ENCODE results near the gene SPAG5.
"Not testable (repeated sequence)": the region's sequence is repeated elsewhere in the genome, so short reads cannot be mapped to it uniquely, and the experiment has no call there.

SPAG5 gene

DNA sequence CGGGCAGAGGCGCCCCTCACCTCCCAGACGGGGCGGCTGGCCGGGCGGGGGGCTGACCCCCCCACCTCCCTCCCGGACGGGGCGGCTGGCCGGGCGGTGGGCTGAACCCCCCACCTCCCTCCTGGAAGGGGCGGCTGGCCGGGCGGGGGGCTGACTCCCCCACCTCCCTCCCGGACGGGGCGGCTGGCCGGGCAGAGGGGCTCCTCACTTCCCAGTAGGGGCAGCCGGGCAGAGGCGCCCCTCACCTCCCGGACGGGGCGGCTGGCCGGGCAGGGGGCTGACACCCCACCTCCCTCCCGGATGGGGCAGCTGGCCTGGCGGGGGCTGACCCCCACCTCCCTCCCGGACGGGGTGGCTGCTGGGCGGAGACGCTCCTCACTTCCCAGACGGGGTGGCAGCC lies 5.2 kb upstream of the SPAG5 start:
- DNase-seq (ENCODE audit: low spot score): not testable (repeated sequence)

DNA sequence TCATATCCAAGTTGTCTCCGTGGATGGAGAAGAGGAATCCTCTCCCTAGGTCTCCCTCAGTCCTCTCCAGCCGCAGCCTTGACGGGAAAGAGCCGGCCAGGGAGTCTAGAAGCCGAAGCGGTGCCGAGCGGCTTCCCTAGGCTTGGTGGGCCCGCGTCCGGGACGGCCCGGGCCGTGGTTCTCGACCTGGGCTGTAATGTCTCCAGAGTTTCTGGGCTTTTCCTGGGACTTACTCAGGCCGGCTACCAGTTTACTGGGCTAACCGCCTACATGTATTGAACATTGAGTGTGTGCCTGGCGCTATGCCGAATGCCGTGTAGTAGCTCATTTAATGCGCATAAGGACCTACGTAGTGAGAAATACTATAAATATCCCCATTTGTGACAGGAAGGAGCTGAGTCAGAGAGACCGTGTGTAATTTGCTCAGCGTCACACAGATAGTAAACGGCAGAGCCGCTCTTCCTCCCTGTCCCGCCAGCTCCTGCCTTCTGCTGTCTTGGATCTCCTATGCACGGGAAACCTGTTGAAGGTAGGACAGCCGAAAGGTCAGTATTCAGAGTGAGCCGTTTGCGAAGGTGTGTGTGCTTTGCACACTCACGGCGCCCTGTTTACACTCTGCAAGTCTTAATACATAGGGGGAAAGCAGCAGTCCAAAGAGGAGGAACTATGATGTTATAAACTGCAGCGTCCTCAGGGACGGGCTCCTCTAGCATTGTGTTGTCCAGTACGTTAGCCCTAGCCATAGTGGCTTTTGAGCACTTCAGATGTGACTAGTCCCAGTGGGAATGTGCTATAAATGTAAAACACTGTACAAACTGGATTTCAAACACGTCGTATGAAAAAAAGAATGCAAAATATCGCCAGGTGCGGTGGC lies 723 bp upstream of the SPAG5 start:
- peak; percentile 56 for DNase-seq (ENCODE audit: low spot score)

DNA sequence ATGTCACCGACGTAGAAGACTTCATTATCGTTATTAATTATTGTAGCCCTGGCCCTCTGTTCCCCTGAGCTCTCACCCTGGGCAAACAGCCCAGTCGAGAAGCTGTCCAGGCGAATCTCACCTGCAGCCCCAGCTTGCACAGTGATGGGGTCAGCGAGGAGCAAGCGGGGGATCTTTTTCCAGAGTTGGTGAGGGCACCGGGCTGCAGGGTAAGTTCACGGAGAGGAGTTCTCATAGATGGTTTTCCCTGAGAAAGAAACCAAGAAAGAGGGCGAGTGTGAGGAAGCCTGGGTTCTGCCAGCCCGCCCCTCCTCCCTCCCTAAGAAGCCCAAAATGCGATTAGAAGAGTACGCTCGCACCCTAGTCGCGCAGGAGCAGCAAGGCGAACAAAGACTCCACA lies 436 bp downstream of the SPAG5 start:
- no peak for DNase-seq (ENCODE audit: low spot score)

DNA sequence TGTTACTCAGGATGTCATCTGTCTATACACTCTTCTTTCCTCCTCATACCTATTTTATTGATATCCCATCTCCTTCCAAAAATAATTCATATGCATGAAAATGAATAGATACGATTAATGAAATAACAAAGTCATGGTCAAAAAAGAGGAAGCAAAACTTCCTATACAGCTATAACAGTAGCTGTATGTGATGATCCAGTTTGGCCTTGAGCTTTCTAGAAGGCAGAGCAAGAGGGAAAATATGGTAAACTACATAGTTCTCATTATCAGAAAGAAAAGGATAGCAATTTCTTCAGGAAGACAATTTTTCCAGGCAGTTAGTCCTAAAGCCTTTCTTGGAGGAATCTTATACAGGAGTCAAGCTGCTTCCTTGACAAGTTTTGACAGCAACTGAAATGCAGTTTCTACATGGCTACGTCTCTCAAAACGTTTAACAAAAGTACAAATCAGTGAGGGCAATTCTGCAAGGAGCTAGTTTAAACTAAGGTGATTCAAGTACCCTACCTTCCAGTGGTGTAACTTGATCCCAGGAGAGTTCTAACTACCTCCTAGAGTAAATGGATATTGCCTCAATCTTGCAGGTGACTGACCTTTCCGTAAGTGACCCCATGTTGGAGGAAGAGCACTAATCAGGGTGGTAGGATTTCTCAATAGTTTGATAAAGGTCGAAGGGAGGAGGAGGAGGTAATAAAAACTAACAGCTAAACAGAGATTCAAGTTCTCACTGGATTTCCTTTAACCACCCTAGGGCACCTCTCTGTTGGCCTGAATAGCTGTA lies 1.0 kb downstream of the SPAG5 start:
- DNase-seq (ENCODE audit: low spot score): peak; percentile 57

DNA sequence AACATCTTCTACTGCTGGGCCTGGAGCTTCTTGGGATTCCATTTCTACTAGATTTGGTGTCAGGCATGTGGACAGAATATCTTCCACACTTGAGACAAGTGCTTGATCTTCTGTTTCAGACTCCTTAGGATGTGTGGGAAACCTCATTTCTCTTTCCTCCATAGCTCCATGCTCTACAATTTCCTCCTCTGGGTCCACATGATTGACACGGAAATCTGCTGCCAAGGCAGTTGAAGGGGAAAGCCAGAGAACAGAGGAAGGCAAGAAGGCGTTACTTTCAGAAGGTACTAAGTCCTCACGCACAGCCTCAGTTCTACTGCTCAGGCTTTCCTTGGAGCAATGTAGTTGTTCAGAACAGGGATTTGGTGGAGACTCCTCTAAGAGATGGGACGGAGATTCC lies 6.6 kb downstream of the SPAG5 start:
- DNase-seq (ENCODE audit: low spot score): no peak

DNA sequence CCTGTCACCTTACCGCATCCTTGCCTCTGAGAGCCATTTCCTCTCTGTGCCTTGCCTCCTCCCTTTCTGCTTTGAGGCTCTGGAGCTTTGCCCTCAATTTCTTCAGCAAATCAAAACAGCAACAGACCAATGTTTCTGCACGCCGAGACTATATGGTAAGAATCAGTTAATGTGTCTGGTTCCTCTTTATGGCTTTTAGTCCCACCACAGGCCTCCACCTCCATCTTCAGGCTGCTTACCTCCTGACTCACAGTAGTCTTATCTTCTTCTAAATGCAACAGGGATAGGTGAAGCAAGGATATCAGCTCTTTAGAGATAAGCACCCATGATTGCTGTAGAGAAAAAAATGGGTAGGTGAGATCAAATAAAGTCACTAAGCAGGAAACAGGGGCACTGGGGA lies 13.0 kb downstream of the SPAG5 start:
- no peak for DNase-seq (ENCODE audit: low spot score)

DNA sequence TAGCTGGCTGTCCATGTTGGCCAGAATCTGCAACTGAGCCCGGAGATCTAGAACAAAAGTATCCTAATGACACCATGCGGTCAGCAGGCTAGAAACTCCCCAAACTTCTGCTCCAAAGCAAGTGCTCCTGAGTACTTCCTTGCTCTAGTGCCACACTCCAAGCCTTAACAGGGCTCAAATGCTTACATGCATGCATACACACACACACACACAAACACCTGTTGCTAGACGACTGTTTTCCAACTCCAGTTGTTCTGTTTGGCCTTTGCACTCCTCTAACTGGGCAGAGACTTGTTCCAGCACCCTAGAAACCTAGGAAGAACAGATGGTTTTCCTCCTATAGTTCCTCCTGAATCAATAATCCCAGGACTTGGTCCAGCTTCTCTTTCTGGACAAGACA lies 14.4 kb downstream of the SPAG5 start:
- no peak for DNase-seq (ENCODE audit: low spot score)

DNA sequence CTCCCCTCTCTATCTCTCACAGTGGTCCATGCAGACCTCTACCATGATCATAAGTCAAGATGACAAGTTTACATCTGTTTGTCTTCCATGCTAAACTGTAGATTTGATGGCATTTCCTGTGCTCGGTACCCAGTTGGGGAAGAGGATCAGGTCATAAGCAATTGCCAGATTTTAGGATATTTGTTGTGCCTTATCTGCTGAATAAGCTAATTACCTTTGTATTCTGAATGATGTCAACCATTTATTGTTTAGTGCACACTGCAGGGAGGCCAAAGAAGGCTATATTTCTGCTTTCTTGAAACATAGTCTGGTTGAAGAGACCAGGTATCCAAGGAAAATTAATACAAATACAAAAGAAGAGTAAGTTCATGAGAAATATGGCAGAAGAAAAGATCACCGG lies 16.3 kb downstream of the SPAG5 start:
- no peak for DNase-seq (ENCODE audit: low spot score)

DNA sequence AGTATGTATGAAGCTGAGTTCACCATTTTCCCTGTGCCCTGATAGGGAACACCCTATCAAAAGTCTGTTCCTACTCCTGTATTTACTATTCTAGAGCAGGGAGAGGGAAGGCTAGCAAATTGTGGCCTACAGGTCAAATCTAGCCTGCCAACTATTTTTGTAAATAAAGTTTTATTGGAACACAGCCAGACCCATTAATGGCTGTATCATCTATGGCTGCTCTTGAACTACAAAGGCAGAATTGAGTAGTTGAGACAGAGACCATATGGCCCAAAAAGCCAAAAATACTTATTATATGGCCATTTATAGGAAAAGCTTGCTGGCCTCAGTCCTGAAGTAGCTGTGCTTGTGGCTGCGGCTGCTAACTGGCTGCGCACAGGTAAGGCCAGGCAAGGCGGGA lies 17.9 kb downstream of the SPAG5 start:
- DNase-seq (ENCODE audit: low spot score): no peak

DNA sequence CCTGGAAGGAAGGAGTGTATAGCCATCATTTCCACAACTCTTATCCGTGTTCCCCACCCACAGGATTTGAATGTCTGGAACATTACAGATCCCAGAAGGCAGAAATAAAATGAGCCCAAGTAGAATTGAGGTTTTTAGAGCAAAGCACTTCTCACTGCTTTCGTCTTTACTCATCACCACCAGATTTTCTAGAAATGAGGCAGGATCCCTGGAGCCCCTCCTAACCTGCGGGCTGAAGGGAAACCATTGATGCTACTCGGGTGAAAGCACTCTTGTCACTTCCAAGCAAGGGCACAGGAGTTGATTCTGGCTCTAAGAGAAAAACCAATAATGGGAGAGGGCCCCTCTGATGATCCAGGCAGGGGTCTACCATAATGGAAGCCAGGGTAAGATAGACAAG lies 19.3 kb downstream of the SPAG5 start:
- DNase-seq (ENCODE audit: low spot score): no peak

DNA sequence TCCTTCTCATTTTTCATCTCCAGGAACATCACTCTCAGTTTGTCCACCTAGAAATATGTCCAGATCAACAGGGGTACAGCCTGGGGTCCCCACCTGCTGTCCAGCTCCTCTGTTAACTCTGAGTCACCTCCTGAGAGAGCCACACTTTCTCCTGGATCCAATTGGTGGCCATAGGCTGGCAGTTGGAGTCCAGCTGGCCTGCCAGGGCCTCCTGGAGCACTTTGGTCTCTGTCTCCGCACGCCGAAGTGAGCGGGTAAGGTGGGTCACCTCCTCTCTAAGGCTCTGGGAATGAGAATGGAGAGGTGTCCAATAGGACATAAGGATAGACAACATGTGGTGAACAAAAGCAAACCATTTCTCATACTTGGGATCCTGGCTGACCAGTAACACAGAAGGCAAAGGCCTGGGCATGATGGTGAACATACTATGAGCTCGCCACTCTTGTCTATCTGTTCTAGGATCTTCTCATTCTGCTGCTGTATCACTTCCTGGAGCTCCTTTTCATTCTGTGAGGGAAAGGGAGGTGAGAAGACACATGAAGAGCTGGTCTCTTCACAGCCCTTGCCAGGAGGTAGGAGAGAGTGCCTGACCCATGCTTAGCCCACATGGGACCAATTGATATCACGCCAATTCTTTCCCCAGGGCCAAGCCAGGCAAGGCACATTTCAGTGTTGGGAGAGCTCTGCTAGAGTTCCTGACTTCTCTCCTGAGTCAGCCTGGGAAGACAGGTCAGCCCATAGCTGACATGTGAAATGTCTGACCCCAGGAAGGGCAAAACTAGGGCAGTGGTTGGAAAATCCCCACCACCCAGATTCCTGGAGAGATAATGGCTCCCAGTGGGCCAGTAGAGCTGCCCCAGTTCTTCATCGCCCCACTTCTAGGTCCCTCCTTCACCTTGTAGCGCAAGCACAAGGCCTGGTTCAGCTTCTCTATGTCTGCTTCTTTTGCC lies 20.3 kb downstream of the SPAG5 start:
- DNase-seq (ENCODE audit: low spot score): no peak

DNA sequence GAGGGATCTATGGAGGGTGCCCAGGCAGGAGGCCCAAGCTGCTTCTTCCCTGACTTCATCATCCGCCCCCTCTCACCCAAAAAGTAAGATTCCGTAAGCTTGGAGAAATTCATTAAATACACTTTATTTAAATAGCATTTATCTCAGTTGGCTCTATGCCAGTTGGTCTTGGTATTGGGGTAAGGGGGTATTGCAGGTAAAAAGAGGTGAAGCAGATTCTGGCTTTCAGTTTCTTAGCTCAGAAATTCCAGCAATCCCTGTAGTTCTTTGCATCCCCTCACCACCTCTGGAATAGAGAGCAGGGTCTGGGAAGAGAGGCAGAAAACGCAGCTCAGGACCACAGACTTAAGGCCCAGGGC lies 21.4 kb downstream of the SPAG5 start:
- no peak for DNase-seq (ENCODE audit: low spot score)

DNA sequence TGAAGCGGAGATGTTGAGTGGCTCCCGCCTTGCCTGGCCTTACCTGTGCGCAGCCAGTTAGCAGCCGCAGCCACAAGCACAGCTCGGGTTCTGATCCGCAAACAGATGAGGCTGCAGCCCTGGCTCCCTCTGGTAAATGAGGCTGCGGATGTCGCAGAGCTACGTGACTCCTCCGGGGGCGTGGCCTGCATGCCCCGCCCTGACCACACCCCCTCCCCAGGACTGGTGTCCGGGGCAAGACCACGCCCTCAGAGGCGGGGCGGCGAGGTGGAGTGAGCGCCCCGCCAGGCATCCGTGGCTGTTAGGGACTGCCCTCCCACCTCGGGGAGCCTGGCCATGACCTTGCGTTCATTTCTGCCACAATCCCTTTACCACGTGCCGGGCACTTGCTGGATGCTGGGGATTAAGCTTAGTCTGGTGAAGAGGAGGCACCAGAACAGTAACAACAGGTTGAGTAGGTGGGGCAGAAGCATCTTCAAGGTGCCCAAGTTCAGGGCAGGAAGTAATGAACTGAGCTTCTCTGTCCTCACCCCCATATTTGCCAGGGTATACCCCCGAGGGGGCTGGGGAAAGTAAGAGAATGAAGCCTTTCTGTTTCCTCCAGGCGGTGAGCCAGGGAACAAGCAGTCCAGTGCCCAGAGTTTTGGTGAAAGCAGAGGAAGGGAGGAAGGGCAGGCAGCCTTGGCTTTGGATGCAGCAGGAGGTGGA lies 21.9 kb downstream of the SPAG5 start, which contains the start of gene ALDOC:
TSS of gene ALDOC (minus strand) at position 138 of the 708 bp plus-strand sequence. CDS start 1,363 bp downstream, outside the sequence.
- DNase-seq (ENCODE audit: low spot score): peak; percentile 97

DNA sequence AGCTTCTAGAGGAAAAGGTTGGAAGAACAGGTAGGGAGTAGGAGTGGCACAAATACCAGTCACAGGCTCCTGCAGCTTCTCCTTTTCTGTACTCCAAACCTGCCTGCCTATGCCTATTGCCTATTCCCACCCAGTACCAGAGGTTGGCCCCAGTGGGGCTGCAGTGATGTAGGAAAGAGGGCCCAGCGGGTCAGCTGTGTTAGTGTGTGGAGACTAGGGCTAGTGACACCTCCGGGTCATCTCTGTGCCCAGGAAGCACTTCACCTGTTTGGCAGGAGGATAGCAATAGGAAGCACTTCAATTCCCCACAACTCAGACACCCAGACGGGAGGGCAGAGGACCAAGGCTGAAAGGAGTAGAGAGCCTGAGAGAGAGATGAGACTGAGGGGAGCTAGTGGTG lies 22.8 kb downstream of the SPAG5 start:
- DNase-seq (ENCODE audit: low spot score): not testable (repeated sequence)

DNA sequence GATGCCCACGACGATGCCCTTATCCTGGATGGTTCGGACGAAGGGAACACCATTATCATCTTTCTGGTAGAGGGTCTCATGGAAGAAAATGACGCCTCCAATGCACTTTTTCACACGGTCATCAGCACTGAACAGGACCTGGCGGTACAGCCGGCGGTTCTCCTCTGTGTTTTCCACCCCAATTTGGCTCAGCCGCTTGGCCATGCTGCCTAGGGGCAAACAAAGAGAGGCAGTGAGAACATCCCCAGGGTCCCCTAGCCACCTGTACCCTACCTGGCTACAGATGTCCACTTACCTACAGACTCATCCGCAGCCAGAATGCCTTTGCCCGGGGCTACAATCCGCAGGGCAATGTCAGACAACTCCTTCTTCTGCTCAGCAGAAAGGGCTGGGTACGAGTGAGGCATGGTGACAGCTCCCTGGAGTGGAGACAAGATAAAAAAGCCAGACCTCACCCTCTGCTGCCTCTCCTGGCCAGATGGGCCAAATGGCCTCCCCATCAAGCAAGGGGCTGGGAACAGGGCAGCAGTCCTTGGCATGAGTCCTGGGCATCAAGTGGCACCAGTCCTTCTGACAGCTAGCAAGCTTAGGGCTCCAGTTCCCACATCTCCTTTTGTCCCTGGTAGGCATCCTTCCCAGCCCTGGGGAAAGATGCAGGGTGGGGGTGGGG lies 23.6 kb downstream of the SPAG5 start:
- no peak for DNase-seq (ENCODE audit: low spot score)

DNA sequence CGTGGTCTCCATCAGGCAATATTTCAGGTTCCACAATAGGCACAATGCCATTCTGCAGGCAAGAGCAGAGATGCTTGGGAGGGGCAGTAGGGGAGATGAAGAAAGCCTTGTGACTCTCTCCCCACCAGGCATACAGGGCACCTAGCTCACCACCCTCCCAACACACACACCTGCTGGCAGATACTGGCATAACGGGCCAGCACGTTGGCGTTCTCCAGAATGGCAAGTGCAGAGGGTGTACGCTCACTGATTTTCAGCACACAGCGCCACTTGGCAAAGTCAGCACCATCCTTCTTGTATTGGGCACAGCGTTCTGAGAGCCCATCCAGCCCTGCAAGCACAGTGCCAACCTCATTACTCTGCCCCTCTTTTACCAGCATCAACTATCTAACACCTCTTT lies 24.3 kb downstream of the SPAG5 start:
- no peak for DNase-seq (ENCODE audit: low spot score)

DNA sequence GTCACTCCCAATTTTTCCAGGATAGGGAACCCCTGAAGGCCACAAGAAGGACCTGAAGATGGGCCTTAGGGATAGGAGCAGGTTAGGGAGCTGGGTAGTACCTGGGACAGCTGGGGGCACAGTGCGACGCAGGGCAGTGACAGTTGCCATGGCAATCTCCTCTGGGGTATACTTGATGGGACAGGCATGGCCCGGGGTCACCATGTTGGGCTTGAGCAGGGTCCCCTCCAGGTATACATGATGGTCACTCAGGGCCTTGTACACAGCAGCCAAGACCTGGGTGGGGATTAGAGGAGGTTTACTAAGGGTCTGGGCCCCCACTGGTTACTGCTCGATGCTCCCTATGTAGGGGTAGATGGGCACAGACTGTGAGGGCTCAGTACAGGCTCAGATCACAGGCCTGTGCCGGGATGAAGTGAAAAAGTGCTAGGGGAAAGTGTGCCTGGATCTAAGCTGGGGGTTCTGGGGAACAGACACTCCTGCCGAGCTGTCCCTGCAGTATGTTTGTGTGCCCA lies 24.8 kb downstream of the SPAG5 start:
- DNase-seq (ENCODE audit: low spot score): no peak

DNA sequence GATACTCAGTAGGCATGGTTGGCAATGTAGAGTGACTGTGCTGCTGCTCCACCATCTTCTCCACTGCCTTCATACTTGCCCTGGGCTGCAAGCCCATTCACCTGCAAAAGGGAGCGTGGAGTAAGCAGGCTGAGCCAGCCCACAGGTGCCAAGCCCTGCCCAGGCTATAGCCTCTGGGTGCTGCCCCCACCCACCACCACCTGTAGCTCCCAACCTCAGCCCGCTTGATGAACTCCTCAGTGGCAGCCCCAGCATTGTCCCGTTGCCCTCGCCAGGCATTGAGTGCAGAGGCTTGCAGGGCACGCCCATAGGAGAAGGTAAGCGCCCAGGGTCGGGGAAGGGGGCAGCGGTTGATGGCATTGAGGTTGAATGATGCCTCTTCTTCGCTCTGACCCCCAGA lies 25.3 kb downstream of the SPAG5 start:
- DNase-seq (ENCODE audit: low spot score): no peak

DNA sequence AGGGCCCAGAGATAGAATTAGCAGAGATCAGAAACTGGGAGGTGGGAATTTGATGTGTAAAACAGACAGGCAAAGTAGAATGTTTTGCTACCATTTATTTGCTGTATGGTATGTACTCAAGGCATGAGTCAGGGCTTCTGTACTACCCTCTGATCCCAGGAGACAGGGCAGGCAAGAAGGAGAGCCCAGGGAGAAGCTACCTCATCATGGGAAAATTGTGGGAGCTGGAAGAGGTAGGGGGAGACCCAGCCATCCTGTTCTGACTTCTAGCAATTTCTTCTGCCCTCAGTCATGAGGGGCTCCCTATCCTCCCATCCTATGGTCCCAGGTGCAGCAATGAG lies 25.8 kb downstream of the SPAG5 start:
- no peak for DNase-seq (ENCODE audit: low spot score)

DNA sequence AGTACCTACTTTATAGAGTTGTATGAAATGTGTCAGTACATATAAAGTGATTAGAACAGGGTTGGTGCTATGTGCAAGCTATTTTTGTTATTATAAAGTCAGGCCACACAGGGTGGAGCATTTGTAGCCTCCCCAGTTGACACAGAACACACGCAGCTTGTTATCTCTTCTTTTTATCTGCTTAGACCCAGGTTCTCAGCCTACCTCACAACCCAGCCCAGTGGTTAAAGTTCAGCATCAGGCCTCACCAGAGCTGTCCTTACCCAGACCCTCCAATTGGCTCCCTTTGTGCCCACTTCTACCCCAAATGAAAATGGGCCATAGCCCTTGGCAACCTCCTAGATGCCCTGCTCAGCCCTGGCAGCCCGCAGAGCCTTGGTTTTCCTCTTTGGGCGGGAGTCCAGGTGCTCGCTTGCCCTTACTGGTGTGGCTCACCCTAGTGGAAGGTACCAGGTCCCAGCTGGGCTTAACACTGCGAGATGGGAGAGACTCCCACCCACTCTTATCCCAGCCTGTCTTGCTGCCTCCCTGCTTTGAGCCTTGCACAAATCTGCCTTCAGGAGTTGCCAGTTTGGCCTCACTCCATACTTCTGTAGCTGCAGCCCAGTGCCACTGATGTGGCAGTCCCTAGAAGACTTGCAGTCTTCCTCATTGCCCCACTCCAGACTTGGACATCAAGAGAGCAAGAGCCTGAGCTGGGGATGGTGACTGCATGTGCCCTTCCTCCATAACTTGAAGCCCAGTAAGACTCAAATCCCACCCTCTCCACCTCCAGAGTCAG lies 26.4 kb downstream of the SPAG5 start:
- DNase-seq (ENCODE audit: low spot score): no peak
